ENCODE measurements around the gene ZCWPW1.

DNA sequence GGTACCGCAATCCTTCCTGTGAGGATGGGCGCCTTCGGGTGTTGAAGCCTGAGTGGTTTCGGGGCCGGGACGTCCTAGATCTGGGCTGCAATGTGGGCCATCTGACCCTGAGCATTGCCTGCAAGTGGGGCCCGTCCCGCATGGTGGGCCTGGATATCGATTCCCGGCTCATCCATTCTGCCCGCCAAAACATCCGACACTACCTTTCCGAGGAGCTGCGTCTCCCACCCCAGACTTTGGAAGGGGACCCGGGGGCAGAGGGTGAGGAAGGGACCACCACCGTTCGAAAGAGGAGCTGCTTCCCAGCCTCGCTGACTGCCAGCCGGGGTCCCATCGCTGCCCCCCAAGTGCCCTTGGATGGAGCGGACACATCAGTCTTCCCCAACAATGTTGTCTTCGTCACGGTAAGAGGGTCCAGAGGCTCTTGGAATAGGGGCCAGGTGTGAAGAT is 2.8 kb upstream of the ZCWPW1 start:
- TF ChIP-seq EZH2 (IDR thresholded peaks at IDR 0.05; ENCODE audit: low read length, missing control alignments) (no peak), CTCF (conservative IDR thresholded peaks at IDR 0.05 in 1 of 2, IDR thresholded peaks at IDR 0.05 in 1 of 2; ENCODE audit: low read depth in 1 of 2, low read length in 2 of 2) (no peak)
